Adrenal gland (tissue), 5 donors: Measurements from ENCODE around the gene MYO10.

Source experiments
- CTCF ChIP-seq, 6 experiments: fragments of 450-650 bp in 4 of 6; fragments of 200-600 bp in 2 of 6; sonication (generic) in 1 of 6; IDR thresholded peaks; 1 replicate in 5 of 6; 2 replicates in 1 of 6; pipeline versions ENCODE4 v1.5.1 to v1.8.0; 2016 to 2021; ENCODE audit warnings: antibody characterized with exemption in 6 of 6, mild to moderate bottlenecking in 2 of 6, moderate library complexity in 1 of 6
- POLR2A ChIP-seq, 2 donors: fragments of 450-650 bp; IDR thresholded peaks; one replicate each; pipeline ENCODE4 v1.6.1; 2017; ENCODE audit warnings: antibody characterized with exemption in 2 of 2, mild to moderate bottlenecking in 2 of 2, moderate library complexity in 1 of 2
- donor health status: DM: no; HTN: no; CAD: no.

DNA sequence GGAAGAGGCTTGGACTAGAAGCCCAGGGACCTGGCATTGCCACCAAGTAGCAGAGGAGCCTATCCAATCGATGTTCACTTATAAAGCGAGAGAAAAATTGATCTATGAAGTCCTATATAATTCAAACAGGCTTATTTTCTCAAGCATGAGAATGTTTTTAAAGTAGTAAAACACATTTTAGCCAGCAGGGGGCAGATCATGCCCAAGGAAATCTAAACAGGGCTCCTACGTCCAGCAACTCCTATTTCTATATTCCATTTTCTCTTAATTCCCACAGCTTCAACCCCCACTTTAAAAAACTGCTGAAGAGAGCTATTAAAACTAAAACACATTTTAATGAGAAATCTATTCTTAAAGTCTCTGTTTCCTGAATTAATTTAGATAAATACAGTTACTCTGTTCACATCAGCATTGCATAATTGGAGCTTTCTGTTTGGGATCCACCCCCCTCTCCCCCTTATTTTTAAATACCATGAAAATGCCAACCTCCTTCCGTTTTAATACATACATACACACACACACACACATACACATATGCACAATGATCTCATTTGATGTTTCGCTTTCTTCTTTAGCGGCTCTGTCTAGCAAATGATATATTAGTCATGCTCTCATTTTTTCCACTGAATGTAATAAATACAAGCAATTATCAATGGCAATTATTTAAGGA lies 144.9 kb downstream of the MYO10 start:
- peak; percentile 63 to 83 (median 71) for TF ChIP-seq CTCF (IDR thresholded peaks at IDR 0.05)
- no peak for TF ChIP-seq POLR2A (IDR thresholded peaks at IDR 0.05)
